GM12891 (cell line): ENCODE data around the gene LATS2.

Experiments used
- DNase-seq: peaks from one replicate; pipeline ENCODE4 v3.0.0; 2011; ENCODE audit warnings: low spot score; ENCODE audit not compliant: insufficient read length
- FAIRE-seq: peaks from 2 replicates; lab custom pipeline; 2011; peaks lifted over from hg19 to GRCh38; lab: Jason Lieb, UNC
- PAX5 ChIP-seq: IDR thresholded peaks from 2 replicates; pipeline ENCODE4 v1.6.1; 2011; ENCODE audit warnings: low read length, moderate library complexity, mild to moderate bottlenecking; ENCODE audit not compliant: insufficient read depth, severe bottlenecking
- POLR2A ChIP-seq: IDR thresholded peaks from 2 replicates; pipeline ENCODE4 v1.6.1; 2011; ENCODE audit warnings: low read depth, low read length, control low read depth
- POLR2AphosphoS5 ChIP-seq: IDR thresholded peaks from 2 replicates; pipeline ENCODE4 v1.6.1; 2011; ENCODE audit warnings: low read depth, low read length, control low read depth
- POU2F2 ChIP-seq: IDR thresholded peaks from 2 replicates; pipeline ENCODE4 v1.6.1; 2011; ENCODE audit warnings: low read depth, mild to moderate bottlenecking, control low read depth, low read length, moderate library complexity
- SPI1 ChIP-seq: IDR thresholded peaks from 2 replicates; pipeline ENCODE4 v1.6.1; 2011; ENCODE audit warnings: low read depth, low read length, control low read depth
- TAF1 ChIP-seq: IDR thresholded peaks from 2 replicates; pipeline ENCODE4 v1.6.1; 2011; ENCODE audit warnings: low read depth, low read length, control low read depth

LATS2 gene

GRCh38 chr13:20990910-20991525 is 70.4 kb downstream of the LATS2 start:
- FAIRE-seq (no peak), DNase-seq (no peak)
- TF ChIP-seq PAX5 (no peak), TAF1 (no peak), POLR2AphosphoS5 (no peak), POLR2A (no peak), SPI1 (no peak), POU2F2 (no peak)

GRCh38 chr13:20989656-20990321 is 71.6 kb downstream of the LATS2 start:
- no peak for FAIRE-seq
- no peak for TF ChIP-seq POLR2A
- no peak for TF ChIP-seq POLR2AphosphoS5
- TF ChIP-seq POU2F2, result no peak
- no peak for TF ChIP-seq PAX5
- no peak for TF ChIP-seq TAF1
- no peak for TF ChIP-seq SPI1
- no peak for DNase-seq

- no peak for TF ChIP-seq SPI1
- no peak for FAIRE-seq
- DNase-seq, result no peak
Observed at GRCh38 chr13:20988909-20989655, 72.3 kb downstream of the LATS2 start.

- FAIRE-seq (no peak), DNase-seq (no peak)
- TF ChIP-seq POU2F2, result no peak
- TF ChIP-seq PAX5, result no peak
- TF ChIP-seq POLR2A, result no peak
- TF ChIP-seq TAF1, result no peak
- TF ChIP-seq SPI1, result no peak
- no peak for TF ChIP-seq POLR2AphosphoS5
Observed at GRCh38 chr13:20988033-20988908, 73.1 kb downstream of the LATS2 start.

- no peak for FAIRE-seq
- no peak for TF ChIP-seq PAX5
- TF ChIP-seq POLR2A, result no peak
- no peak for DNase-seq
Observed at GRCh38 chr13:20987599-20987998, 73.8 kb downstream of the LATS2 start.

- DNase-seq, result no peak
- TF ChIP-seq TAF1, result no peak
- TF ChIP-seq POLR2A, result no peak
- FAIRE-seq, result no peak
Observed at GRCh38 chr13:20984879-20985278, 76.5 kb downstream of the LATS2 start.

GRCh38 chr13:20983386-20983785 is 78.0 kb downstream of the LATS2 start:
- TF ChIP-seq SPI1 (no peak), TAF1 (no peak), POLR2A (no peak), PAX5 (no peak), POU2F2 (no peak), POLR2AphosphoS5 (no peak)
- no peak for FAIRE-seq

GRCh38 chr13:20981370-20982095 is 79.9 kb downstream of the LATS2 start:
- no peak for TF ChIP-seq POLR2AphosphoS5
- no peak for TF ChIP-seq POLR2A
- no peak for TF ChIP-seq PAX5
- DNase-seq, result no peak
- FAIRE-seq, result no peak

More at GRCh38 chr13:20983386-20983785, 78.0 kb downstream of the LATS2 start:
- DNase-seq, result no peak

- DNase-seq (no peak), FAIRE-seq (no peak)
- TF ChIP-seq TAF1, result no peak
- TF ChIP-seq PAX5, result no peak
- TF ChIP-seq POLR2AphosphoS5, result no peak
- TF ChIP-seq SPI1, result no peak
- TF ChIP-seq POLR2A, result no peak
- no peak for TF ChIP-seq POU2F2
Observed at GRCh38 chr13:20980899-20981298, 80.5 kb downstream of the LATS2 start.
